HG03196 (cell line): ENCODE measurements around the gene WAC.
"Not testable (repeated sequence)": the region's sequence is repeated elsewhere in the genome, so short reads cannot be mapped to it uniquely, and the experiment has no call there.

Experiments
- ATAC-seq: cut with Tn5 transposase; IDR thresholded peaks from one replicate; pipeline ENCODE4 v1.9.1; 2021; ENCODE audit not compliant: unreplicated experiment

The WAC gene

GRCh38 chr10:28604567-28605536 is 71.9 kb downstream of the WAC start:
- ATAC-seq: no peak

GRCh38 chr10:28606568-28606967 is 73.7 kb downstream of the WAC start:
- no peak for ATAC-seq

- ATAC-seq: not testable (repeated sequence)
Observed at GRCh38 chr10:28609636-28610035, 76.7 kb downstream of the WAC start.

GRCh38 chr10:28612877-28613276 is 80.0 kb downstream of the WAC start:
- no peak for ATAC-seq

- no peak for ATAC-seq
Observed at GRCh38 chr10:28616514-28616913, 83.6 kb downstream of the WAC start.

GRCh38 chr10:28619455-28619854 is 86.5 kb downstream of the WAC start:
- ATAC-seq: no peak

GRCh38 chr10:28620251-28620650 is 87.3 kb downstream of the WAC start:
- no peak for ATAC-seq

GRCh38 chr10:28623483-28623882 is 90.6 kb downstream of the WAC start:
- no peak for ATAC-seq

GRCh38 chr10:28624351-28624750 is 91.4 kb downstream of the WAC start:
- no peak for ATAC-seq

- no peak for ATAC-seq
Observed at GRCh38 chr10:28627102-28627501, 94.2 kb downstream of the WAC start.

- no peak for ATAC-seq
Observed at GRCh38 chr10:28628184-28628893, 95.4 kb downstream of the WAC start.

- ATAC-seq: no peak
Observed at GRCh38 chr10:28631896-28632583, 99.1 kb downstream of the WAC start.

GRCh38 chr10:28632584-28632945 is 99.6 kb downstream of the WAC start:
- ATAC-seq: no peak

GRCh38 chr10:28633750-28634149 is 100.8 kb downstream of the WAC start:
- no peak for ATAC-seq

- ATAC-seq: no peak
Observed at GRCh38 chr10:28637346-28637745, 104.4 kb downstream of the WAC start.

GRCh38 chr10:28638392-28638791 is 105.5 kb downstream of the WAC start:
- no peak for ATAC-seq

- ATAC-seq: no peak
Observed at GRCh38 chr10:28640551-28640950, 107.6 kb downstream of the WAC start.

- ATAC-seq: no peak
Observed at GRCh38 chr10:28644647-28645046, 111.7 kb downstream of the WAC start.

GRCh38 chr10:28652106-28652505 is 119.2 kb downstream of the WAC start:
- no peak for ATAC-seq

GRCh38 chr10:28652703-28653102 is 119.8 kb downstream of the WAC start:
- no peak for ATAC-seq

- not testable (repeated sequence) for ATAC-seq
Observed at GRCh38 chr10:28658824-28659223, 125.9 kb downstream of the WAC start.

GRCh38 chr10:28661035-28661434 is 128.1 kb downstream of the WAC start:
- no peak for ATAC-seq
